HEK293T (cell line): Measurements from ENCODE around the gene RTEL1.

ENCODE experiments used
- ELF4 ChIP-seq: fragments of 450-650 bp; IDR thresholded peaks from 2 replicates; pipeline ENCODE4 v1.6.1; 2017; ENCODE audit warnings: antibody characterized with exemption
- FOXK2 ChIP-seq: fragments of 450-650 bp; IDR thresholded peaks from 2 replicates; pipeline ENCODE4 v1.6.1; 2016; ENCODE audit warnings: mild to moderate bottlenecking
- HDGF ChIP-seq: fragments of 450-650 bp; IDR thresholded peaks from 2 replicates; pipeline ENCODE4 v1.6.1; 2017; ENCODE audit warnings: antibody characterized with exemption, borderline replicate concordance

GRCh38 chr20:63706852-63707557 lies 48.9 kb downstream of the RTEL1 start:
- no peak for TF ChIP-seq HDGF
- TF ChIP-seq FOXK2: no peak
- no peak for TF ChIP-seq ELF4
